ENCODE data around the gene OBSL1. TPM values are rescaled to one million over a fixed set of nuclear protein-coding genes. Genes with fewer than 3 reads are reported as not detected.

Gene OBSL1
- total RNA-seq, 1 experiment from 2014 or later = 56.2 TPM

DNA sequence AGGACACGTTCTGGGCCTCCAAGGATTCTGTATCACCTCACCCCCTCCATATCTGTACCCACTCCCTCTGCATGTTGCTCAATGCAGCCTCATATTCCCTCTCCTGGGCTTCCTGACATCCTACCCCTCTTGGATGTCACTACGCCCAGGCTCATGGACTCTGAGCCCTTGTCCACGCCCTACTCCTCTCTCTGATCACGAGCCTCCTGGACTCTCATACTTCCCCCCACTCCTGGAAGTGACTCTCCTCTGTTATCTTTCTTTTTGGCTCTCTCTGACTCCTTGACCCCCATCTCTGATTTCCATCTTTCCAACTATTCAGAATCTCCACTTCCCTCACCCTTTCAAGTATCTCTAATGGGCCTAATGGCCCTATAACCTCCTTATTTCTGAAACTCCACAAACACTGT lies 25.4 kb downstream of the OBSL1 start:
- BruUV-seq (replicated peaks) = no TSS peak
- TF ChIP-seq, protein P1, sequence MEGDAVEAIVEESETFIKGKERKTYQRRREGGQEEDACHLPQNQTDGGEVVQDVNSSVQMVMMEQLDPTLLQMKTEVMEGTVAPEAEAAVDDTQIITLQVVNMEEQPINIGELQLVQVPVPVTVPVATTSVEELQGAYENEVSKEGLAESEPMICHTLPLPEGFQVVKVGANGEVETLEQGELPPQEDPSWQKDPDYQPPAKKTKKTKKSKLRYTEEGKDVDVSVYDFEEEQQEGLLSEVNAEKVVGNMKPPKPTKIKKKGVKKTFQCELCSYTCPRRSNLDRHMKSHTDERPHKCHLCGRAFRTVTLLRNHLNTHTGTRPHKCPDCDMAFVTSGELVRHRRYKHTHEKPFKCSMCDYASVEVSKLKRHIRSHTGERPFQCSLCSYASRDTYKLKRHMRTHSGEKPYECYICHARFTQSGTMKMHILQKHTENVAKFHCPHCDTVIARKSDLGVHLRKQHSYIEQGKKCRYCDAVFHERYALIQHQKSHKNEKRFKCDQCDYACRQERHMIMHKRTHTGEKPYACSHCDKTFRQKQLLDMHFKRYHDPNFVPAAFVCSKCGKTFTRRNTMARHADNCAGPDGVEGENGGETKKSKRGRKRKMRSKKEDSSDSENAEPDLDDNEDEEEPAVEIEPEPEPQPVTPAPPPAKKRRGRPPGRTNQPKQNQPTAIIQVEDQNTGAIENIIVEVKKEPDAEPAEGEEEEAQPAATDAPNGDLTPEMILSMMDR (IDR thresholded peaks at IDR 0.05; ENCODE audit: insufficient read depth in 1 of 2, low read depth in 1 of 2, low read length in 1 of 2, severe bottlenecking in 1 of 2, unreplicated experiment in 1 of 2) = no peak

DNA sequence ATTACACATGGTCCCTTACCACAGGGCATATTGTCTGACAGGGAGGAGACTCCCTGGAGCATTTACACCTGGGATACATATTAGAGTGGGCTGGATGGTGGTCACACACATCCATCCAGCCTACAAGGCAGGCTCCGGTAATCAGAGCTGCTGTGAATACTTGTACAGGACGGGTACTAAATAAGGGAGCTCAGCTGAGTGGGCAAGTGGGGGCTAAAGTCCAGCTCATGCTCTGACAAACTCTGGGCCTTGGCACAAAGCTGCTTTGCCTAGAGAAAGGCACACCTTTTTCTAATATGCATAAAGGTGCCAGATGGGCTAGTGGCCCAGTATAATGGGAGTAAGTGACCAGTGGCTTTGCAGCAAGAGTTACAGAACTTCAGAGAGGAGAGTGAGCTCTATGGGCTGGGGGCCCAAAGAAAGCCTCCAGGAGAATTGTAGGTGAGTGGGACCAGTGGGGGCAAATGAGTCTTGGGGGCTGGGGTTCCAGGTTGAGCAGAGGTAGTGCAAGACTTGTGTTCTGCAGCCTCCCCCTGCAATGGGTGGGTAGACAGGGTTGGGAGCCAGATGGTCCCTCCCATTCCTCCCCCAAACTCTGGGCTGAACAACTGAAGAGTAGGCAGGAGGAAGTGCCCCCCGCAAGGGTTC lies 25.9 kb downstream of the OBSL1 start:
- Histone ChIP-seq H3K4me1 (peaks cover 19% of the 10 kb centered on the region), H3K9me3 (no peaks in the 10 kb centered on the region), H3K4me3 (ENCODE audit: low read depth, low read length) (no peak overlapping the region), H3K27me3 (replicated peaks; ENCODE audit: control insufficient read depth, insufficient read depth, low read length) (no peaks in the 10 kb centered on the region), H3K36me3 (ENCODE audit: control insufficient read depth, insufficient read depth, low read length) (peaks cover 8% of the 10 kb centered on the region)
- TF ChIP-seq, protein P1 (IDR thresholded peaks at IDR 0.05; ENCODE audit: insufficient read depth in 1 of 2, low read depth in 1 of 2, low read length in 1 of 2, severe bottlenecking in 1 of 2, unreplicated experiment in 1 of 2) = no peak
- Mint-ChIP-seq H3K9me3 (ENCODE audit: unreplicated experiment) (no peaks in the 10 kb centered on the region), H3K4me1 (ENCODE audit: low read depth, unreplicated experiment) (peaks cover 7% of the 10 kb centered on the region), H3K36me3 (ENCODE audit: insufficient read depth, unreplicated experiment) (peaks cover 21% of the 10 kb centered on the region), H3K4me3 (ENCODE audit: unreplicated experiment) (no peak overlapping the region), H3K27ac (ENCODE audit: unreplicated experiment) (no peak overlapping the region), H3K27me3 (ENCODE audit: insufficient read depth, unreplicated experiment) (no peaks in the 10 kb centered on the region)
- POLR2A ChIA-PET = no interaction called here
- CTCF ChIA-PET = no interaction called here
- no TSS peak for BruUV-seq (replicated peaks)
- DNase-seq = no peak
- intact Hi-C loops (cut with micrococcal nuclease; ENCODE audit: unreplicated experiment) = no loop called here

More for the DNA sequence above, 25.4 kb downstream of the OBSL1 start:
- no peak for DNase-seq
- ChIA-PET POLR2A (no interaction called here), CTCF (no interaction called here)
- H3K4me1 ChIP-seq = peaks cover 19% of the 10 kb centered on the region
- H3K9me3 ChIP-seq = no peaks in the 10 kb centered on the region
- Mint-ChIP-seq H3K36me3 (ENCODE audit: insufficient read depth, unreplicated experiment) (peaks cover 21% of the 10 kb centered on the region), H3K27me3 (ENCODE audit: insufficient read depth, unreplicated experiment) (no peaks in the 10 kb centered on the region), H3K4me3 (ENCODE audit: unreplicated experiment) (peak overlapping the region; percentile 3), H3K9me3 (ENCODE audit: unreplicated experiment) (no peaks in the 10 kb centered on the region), H3K27ac (ENCODE audit: unreplicated experiment) (no peak overlapping the region), H3K4me1 (ENCODE audit: low read depth, unreplicated experiment) (peaks cover 7% of the 10 kb centered on the region)
- peaks cover 4% of the 10 kb centered on the region; the same call in 1 of the 2 replicates for H3K36me3 ChIP-seq (ENCODE audit: control insufficient read depth, insufficient read depth, low read length)
- intact Hi-C loops (cut with micrococcal nuclease; ENCODE audit: unreplicated experiment) = no loop called here
- no peak overlapping the region for H3K4me3 ChIP-seq (ENCODE audit: low read depth, low read length)
- H3K27me3 ChIP-seq (replicated peaks; ENCODE audit: control insufficient read depth, insufficient read depth, low read length) = no peaks in the 10 kb centered on the region

DNA sequence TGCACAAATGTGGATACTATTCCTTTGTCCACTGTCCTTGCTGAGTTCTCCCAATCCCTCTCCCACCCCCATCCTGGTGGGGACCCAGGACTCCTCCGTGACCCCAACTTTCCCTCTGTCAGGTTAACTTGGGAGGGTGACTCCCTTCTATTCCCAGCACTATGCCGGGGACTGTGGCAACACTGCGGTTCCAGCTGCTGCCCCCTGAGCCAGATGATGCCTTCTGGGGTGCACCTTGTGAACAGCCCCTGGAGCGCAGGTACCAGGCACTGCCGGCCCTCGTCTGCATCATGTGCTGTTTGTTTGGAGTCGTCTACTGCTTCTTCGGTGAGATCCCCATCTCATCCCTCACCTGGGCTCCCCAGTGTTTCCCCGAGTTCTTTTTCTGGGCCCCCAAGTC lies 26.8 kb downstream of the OBSL1 start:
- ChIA-PET CTCF (interaction anchor here (2.0 kb wide), 1 partner anchor 49 kb away, joined by 11 read pairs; a partner anchor contains a TSS), POLR2A (no interaction called here)
- intact Hi-C loops (cut with micrococcal nuclease; ENCODE audit: unreplicated experiment) = no loop called here
- H3K36me3 ChIP-seq (ENCODE audit: control insufficient read depth, insufficient read depth, low read length) = peaks cover 8% of the 10 kb centered on the region
- no peaks in the 10 kb centered on the region for H3K27me3 ChIP-seq (replicated peaks; ENCODE audit: control insufficient read depth, insufficient read depth, low read length)
- H3K27ac Mint-ChIP-seq (ENCODE audit: unreplicated experiment) = peak overlapping the region; percentile 87
- peak overlapping the region; percentile 92 for H3K4me3 Mint-ChIP-seq (ENCODE audit: unreplicated experiment)
- DNase-seq = no peak
- no peaks in the 10 kb centered on the region for H3K9me3 Mint-ChIP-seq (ENCODE audit: unreplicated experiment)
- H3K4me3 ChIP-seq (ENCODE audit: low read depth, low read length) = peak overlapping the region; percentile 92
- H3K4me1 ChIP-seq = peaks cover 19% of the 10 kb centered on the region
- no peaks in the 10 kb centered on the region for H3K27me3 Mint-ChIP-seq (ENCODE audit: insufficient read depth, unreplicated experiment)
- peaks cover 22% of the 10 kb centered on the region for H3K36me3 Mint-ChIP-seq (ENCODE audit: insufficient read depth, unreplicated experiment)
- BruUV-seq (replicated peaks) = no TSS peak
- TF ChIP-seq, protein P1 (IDR thresholded peaks at IDR 0.05; ENCODE audit: insufficient read depth in 1 of 2, low read depth in 1 of 2, low read length in 1 of 2, severe bottlenecking in 1 of 2, unreplicated experiment in 1 of 2) = no peak
- no peaks in the 10 kb centered on the region for H3K9me3 ChIP-seq
- H3K4me1 Mint-ChIP-seq (ENCODE audit: low read depth, unreplicated experiment) = peaks cover 7% of the 10 kb centered on the region

All from Caco-2 (cell line).